H1 (cell line): ENCODE measurements around the gene MTMR10. TPM values are rescaled to one million over a fixed set of nuclear protein-coding genes. Genes with fewer than 3 reads are reported as not detected.

Experiments used
- CTCF ChIA-PET: fragments of 300-600 bp; sonication (Branson Sonifier 250); formaldehyde crosslinking; loops from one replicate; lab custom pipeline; 2021; ENCODE audit not compliant: partially characterized antibody; lab: Charles Lee
- POLR2A ChIA-PET: fragments of 300-600 bp; sonication (Branson Sonifier 250); formaldehyde crosslinking; loops from one replicate; lab custom pipeline; 2021; ENCODE audit warnings: inconsistent platforms; ENCODE audit not compliant: partially characterized antibody; lab: Charles Lee
- DNase-seq, 2 experiments: peaks; one replicate each; pipeline versions ENCODE4 v3.0.0 to v3.0.0-alpha.2; 2010 to 2022; ENCODE audit warnings: low spot score in 2 of 2, low read depth in 1 of 2, mixed read lengths in 1 of 2
- FAIRE-seq: peaks from 2 replicates; lab custom pipeline; 2011; peaks lifted over from hg19 to GRCh38; lab: Jason Lieb, UNC
- H2AFZ ChIP-seq: 2 replicates; pipeline ENCODE4 v1.8.1; 2012; ENCODE audit warnings: low read length, inconsistent platforms
- H2AK5ac ChIP-seq: 2 replicates; pipeline ENCODE4 v1.6.1; 2013; ENCODE audit warnings: low read depth, low read length
- H2BK120ac ChIP-seq: replicated peaks from 2 replicates; pipeline ENCODE3; 2013; ENCODE audit warnings: low read depth, low read length, inconsistent platforms
- H2BK12ac ChIP-seq: 2 replicates; pipeline ENCODE4 v1.6.1; 2013; ENCODE audit warnings: low read depth, low read length
- H2BK15ac ChIP-seq: 2 replicates; pipeline ENCODE4 v1.6.1; 2013; ENCODE audit warnings: low read length
- H2BK20ac ChIP-seq: 2 replicates; pipeline ENCODE4 v1.6.1; 2013; ENCODE audit warnings: low read length
- H2BK5ac ChIP-seq: 2 replicates; pipeline ENCODE4 v1.6.1; 2013; ENCODE audit warnings: low read depth, low read length
- H3K14ac ChIP-seq: 2 replicates; pipeline ENCODE4 v1.6.1; 2013; ENCODE audit warnings: inconsistent platforms; ENCODE audit not compliant: insufficient read length
- H3K18ac ChIP-seq: 2 replicates; pipeline ENCODE4 v1.6.1; 2013; ENCODE audit warnings: low read length; ENCODE audit errors: extremely low read depth
- H3K23ac ChIP-seq: 2 replicates; pipeline ENCODE4 v1.6.1; 2013; ENCODE audit warnings: inconsistent platforms; ENCODE audit not compliant: insufficient read length
- H3K23me2 ChIP-seq: 2 replicates; pipeline ENCODE4 v1.6.1; 2013; ENCODE audit warnings: low read depth, low read length
- H3K27ac ChIP-seq: 2 replicates; pipeline ENCODE4 v1.6.1; 2011; ENCODE audit warnings: low read depth, low read length, inconsistent platforms
- H3K27me3 ChIP-seq, 4 experiments: replicated peaks in 1 of 4; 1 replicate in 1 of 4; 2 replicates in 3 of 4; pipeline versions ENCODE4 v1.6.1 to v1.8.1; 2011 to 2013; ENCODE audit warnings: low read length in 3 of 4, mild to moderate bottlenecking in 3 of 4, inconsistent platforms in 2 of 4, mixed read lengths in 2 of 4, moderate library complexity in 1 of 4; ENCODE audit not compliant: control insufficient read depth in 3 of 4, insufficient read depth in 3 of 4; ENCODE audit errors: extremely low read depth in 1 of 4
- H3K36me3 ChIP-seq, 4 experiments: 2 replicates each; pipeline versions ENCODE4 v1.6.1 to v1.8.1; 2011 to 2013; ENCODE audit warnings: mild to moderate bottlenecking in 4 of 4, low read length in 3 of 4, moderate library complexity in 2 of 4, control low read depth in 1 of 4, inconsistent platforms in 1 of 4; ENCODE audit not compliant: insufficient read depth in 4 of 4, control insufficient read depth in 2 of 4
- H3K4ac ChIP-seq: replicated peaks from 2 replicates; pipeline ENCODE3; 2013; ENCODE audit warnings: low read length, low read depth, mixed read lengths, inconsistent platforms; ENCODE audit not compliant: insufficient read length
- H3K4me1 ChIP-seq, 4 experiments: replicated peaks in 1 of 4; 1 replicate in 1 of 4; 2 replicates in 3 of 4; pipeline versions ENCODE4 v1.6.1 to v1.8.1; 2011 to 2013; ENCODE audit warnings: low read length in 3 of 4, inconsistent platforms in 2 of 4, mixed read lengths in 1 of 4; ENCODE audit not compliant: insufficient read depth in 4 of 4, control insufficient read depth in 3 of 4
- H3K4me2 ChIP-seq, 2 experiments: 2 replicates each; pipeline versions ENCODE4 v1.6.1 to v1.8.1; 2011 to 2013; ENCODE audit warnings: low read depth in 2 of 2, low read length in 2 of 2, control low read depth in 1 of 2, inconsistent platforms in 1 of 2, mild to moderate bottlenecking in 1 of 2; ENCODE audit not compliant: insufficient read depth in 1 of 2
- H3K4me3 ChIP-seq, 4 experiments: fragments of 200-600, 300-600 bp in 1 of 4; sonication (generic), shearing (Covaris generic), sonication (Bioruptor Twin) in 1 of 4; 2 replicates each; pipeline versions ENCODE4 v1.5.1 to v1.8.1; 2011 to 2016; ENCODE audit warnings: low read length in 4 of 4, low read depth in 3 of 4, control low read depth in 2 of 4, inconsistent platforms in 2 of 4, mild to moderate bottlenecking in 2 of 4, mixed read lengths in 1 of 4, moderate library complexity in 1 of 4; ENCODE audit not compliant: insufficient read depth in 2 of 4; ENCODE audit errors: extremely low read depth in 1 of 4
- H3K56ac ChIP-seq: replicated peaks from 2 replicates; pipeline ENCODE3; 2013; ENCODE audit warnings: low read depth, mild to moderate bottlenecking, mixed read lengths, low read length, inconsistent platforms; ENCODE audit not compliant: insufficient read length
- H3K79me1 ChIP-seq: 2 replicates; pipeline ENCODE4 v1.6.1; 2013; ENCODE audit warnings: low read depth, low read length, control low read depth
- H3K79me2 ChIP-seq, 2 experiments: 2 replicates each; pipeline versions ENCODE4 v1.6.1 to v1.8.1; 2012 to 2013; ENCODE audit warnings: low read length in 2 of 2, mild to moderate bottlenecking in 2 of 2, inconsistent platforms in 1 of 2; ENCODE audit not compliant: insufficient read depth in 2 of 2, control insufficient read depth in 1 of 2
- H3K9ac ChIP-seq, 4 experiments: replicated peaks in 1 of 4; 1 replicate in 1 of 4; 2 replicates in 3 of 4; pipeline versions ENCODE4 v1.6.1 to v1.8.1; 2011 to 2013; ENCODE audit warnings: low read depth in 3 of 4, low read length in 3 of 4, control low read depth in 2 of 4, mild to moderate bottlenecking in 2 of 4, moderate library complexity in 2 of 4, inconsistent platforms in 1 of 4; ENCODE audit errors: extremely low read depth in 1 of 4
- H3K9me3 ChIP-seq, 2 experiments: 2 replicates each; pipeline versions ENCODE4 v1.6.1 to v1.8.1; 2012 to 2013; ENCODE audit warnings: mild to moderate bottlenecking in 2 of 2, moderate library complexity in 2 of 2, control low read depth in 1 of 2, inconsistent platforms in 1 of 2, low read depth in 1 of 2, low read length in 1 of 2, mixed read lengths in 1 of 2; ENCODE audit not compliant: insufficient read depth in 2 of 2
- H4K20me1 ChIP-seq, 2 experiments: replicated peaks in 1 of 2; 2 replicates each; pipeline versions ENCODE3 to v1.8.1; 2011 to 2013; ENCODE audit warnings: inconsistent platforms in 2 of 2, low read length in 2 of 2, mild to moderate bottlenecking in 1 of 2; ENCODE audit not compliant: insufficient read depth in 2 of 2, control insufficient read depth in 1 of 2
- H4K5ac ChIP-seq: 2 replicates; pipeline ENCODE4 v1.6.1; 2013; ENCODE audit warnings: low read length, low read depth, mixed read lengths, inconsistent platforms; ENCODE audit not compliant: insufficient read length
- H4K8ac ChIP-seq: 2 replicates; pipeline ENCODE4 v1.8.0; 2013; ENCODE audit warnings: mild to moderate bottlenecking, moderate library complexity, low read length, inconsistent platforms; ENCODE audit not compliant: insufficient read depth; ENCODE audit errors: extremely low read depth
- H4K91ac ChIP-seq: replicated peaks from 2 replicates; pipeline ENCODE3; 2013; ENCODE audit warnings: low read length, mixed read lengths, inconsistent platforms; ENCODE audit not compliant: insufficient read length
- RAD21 ChIP-seq, 2 experiments: IDR thresholded peaks in 1 of 2; conservative IDR thresholded peaks in 1 of 2; 2 replicates each; pipeline ENCODE4 v1.6.1; 2011; ENCODE audit warnings: low read depth in 2 of 2, low read length in 2 of 2, improper control_type of control experiment in 1 of 2, inconsistent platforms in 1 of 2, mild to moderate bottlenecking in 1 of 2, moderate library complexity in 1 of 2
- WGBS, 2 experiments: shearing (Covaris generic) in 1 of 2; methylation state at CpG; one replicate each; pipeline versions ENCODE4 v1.1.6 to v1.1.7; 2013 to 2015; ENCODE audit warnings: low lambda C conversion rate in 2 of 2, mixed read lengths in 2 of 2, inconsistent platforms in 1 of 2, low coverage in 1 of 2, missing lambda C conversion rate in 1 of 2; ENCODE audit not compliant: insufficient replicate concordance in 2 of 2, insufficient coverage in 1 of 2, insufficient read length in 1 of 2; ENCODE audit errors: extremely low coverage in 1 of 2, missing lambda C conversion rate in 1 of 2; 5-methylcytosine and 5-hydroxymethylcytosine counted together
- polyA plus RNA-seq, 7 experiments: library from polyadenylated mRNA; depleted of rRNA in 3 of 7; stranded (reverse) in 5 of 7; unstranded in 2 of 7; fragments of >200 nt in 5 of 7; fragments of 200-250 nt in 2 of 7; gene quantifications; 1 replicate in 5 of 7; 2 replicates in 1 of 7; 4 replicates in 1 of 7; pipeline versions ENCODE4 v1.2.1 to v1.2.3, GENCODE V29; 2011 to 2013; ENCODE audit warnings: missing spikeins in 2 of 7, mixed read lengths in 2 of 7
- total RNA-seq: library from RNA; stranded (reverse); fragmentation: NEBNext Ultra II Directional; extraction: Animal tissue kit (Norgen Biotek cat#: 25700); gene quantifications from 2 replicates; pipeline ENCODE4 v1.2.1, GENCODE V29; 2021
- TF ChIP-seq, protein P1 (sequence below), 3 experiments: IDR thresholded peaks; 1 replicate in 2 of 3; 2 replicates in 1 of 3; pipeline versions ENCODE4 v1.5.1 to v1.6.1; 2011; ENCODE audit warnings: low read length in 3 of 3, mild to moderate bottlenecking in 3 of 3, inconsistent platforms in 2 of 3, low read depth in 1 of 3, moderate library complexity in 1 of 3; ENCODE audit not compliant: insufficient read depth in 1 of 3; ENCODE audit errors: control extremely low read depth in 1 of 3
- TF ChIP-seq, protein P2 (sequence below): IDR thresholded peaks from 2 replicates; pipeline ENCODE4 v1.6.1; 2012; ENCODE audit warnings: inconsistent platforms

Gene MTMR10
- total and polyA plus RNA-seq, 2 of the 8 experiments (the other 6 are each of a cell fraction or from before 2014, with no cell fraction given) = 3.8 to 13.1 TPM

DNA sequence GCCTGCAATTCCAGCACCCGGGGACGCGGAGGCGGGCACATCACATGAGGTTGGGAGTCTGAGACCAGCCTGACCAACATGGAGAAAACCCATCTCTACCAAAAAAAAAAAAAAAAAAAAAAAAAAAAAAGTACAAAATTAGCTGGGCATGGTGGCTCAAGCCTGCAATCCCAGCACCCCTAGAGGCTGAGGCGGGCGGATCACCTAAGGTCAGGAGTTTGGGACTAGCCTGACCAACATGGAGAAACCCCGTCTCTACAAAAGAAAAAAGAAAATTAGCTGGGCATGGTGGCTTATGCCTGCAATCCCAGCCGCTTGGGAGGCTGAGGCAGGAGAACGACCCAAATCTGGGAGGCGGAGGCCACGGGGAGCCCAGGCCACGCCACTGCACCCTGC lies 95.2 kb downstream of the MTMR10 start:
- no peaks in the 10 kb centered on the region for H4K20me1 ChIP-seq
- WGBS, 2 experiments = 87% methylated on average over 11 of the region's 12 CpGs; no CpG with 5 or more reads in 1 of the 2 experiments
- no peaks in the 10 kb centered on the region for H3K36me3 ChIP-seq
- H3K56ac ChIP-seq = no peak overlapping the region
- H2AK5ac ChIP-seq = no peak overlapping the region
- H2BK5ac ChIP-seq = no peak overlapping the region
- H3K9me3 ChIP-seq = no peaks in the 10 kb centered on the region
- no peak overlapping the region for H2BK12ac ChIP-seq
- no peak overlapping the region for H2BK15ac ChIP-seq
- FAIRE-seq (no peak), DNase-seq (no peak)
- peaks cover 0 to 2% (median 0%) of the 10 kb centered on the region in 4 experiments; a peak in 1 of 7 replicates for H3K4me1 ChIP-seq
- no peaks in the 10 kb centered on the region for H3K23me2 ChIP-seq
- H2BK120ac ChIP-seq = no peak overlapping the region
- H2BK20ac ChIP-seq = no peak overlapping the region
- no peak overlapping the region for H3K4me3 ChIP-seq
- H4K8ac ChIP-seq = no peak overlapping the region
- POLR2A ChIA-PET = no interaction called here
- H3K4ac ChIP-seq = no peak overlapping the region
- H3K9ac ChIP-seq = no peak overlapping the region
- H3K4me2 ChIP-seq = no peak overlapping the region
- H4K5ac ChIP-seq = no peak overlapping the region
- H3K14ac ChIP-seq = no peak overlapping the region
- no peak overlapping the region for H2AFZ ChIP-seq
- H3K23ac ChIP-seq = no peak overlapping the region
- no peak overlapping the region for H4K91ac ChIP-seq
- H3K79me2 ChIP-seq = no peaks in the 10 kb centered on the region
- H3K79me1 ChIP-seq = no peaks in the 10 kb centered on the region
- no peak overlapping the region; the same call in 1 of the 2 replicates for H3K18ac ChIP-seq
- no peak overlapping the region for H3K27ac ChIP-seq
- CTCF ChIA-PET = interaction anchor here (0.6 to 1.3 kb wide), 2 partner anchors 13 to 256 kb away, joined by 3 to 4 read pairs; no protein-coding TSS in a partner anchor
- peak in 1 of 2 experiments; percentile 15; a peak in 1 of 4 replicates for TF ChIP-seq RAD21 (IDR thresholded peaks at IDR 0.05 in 1 of 2, conservative IDR thresholded peaks at IDR 0.05 in 1 of 2; ENCODE audit: low read depth in 2 of 2, low read length in 2 of 2)
- TF ChIP-seq, protein P1, sequence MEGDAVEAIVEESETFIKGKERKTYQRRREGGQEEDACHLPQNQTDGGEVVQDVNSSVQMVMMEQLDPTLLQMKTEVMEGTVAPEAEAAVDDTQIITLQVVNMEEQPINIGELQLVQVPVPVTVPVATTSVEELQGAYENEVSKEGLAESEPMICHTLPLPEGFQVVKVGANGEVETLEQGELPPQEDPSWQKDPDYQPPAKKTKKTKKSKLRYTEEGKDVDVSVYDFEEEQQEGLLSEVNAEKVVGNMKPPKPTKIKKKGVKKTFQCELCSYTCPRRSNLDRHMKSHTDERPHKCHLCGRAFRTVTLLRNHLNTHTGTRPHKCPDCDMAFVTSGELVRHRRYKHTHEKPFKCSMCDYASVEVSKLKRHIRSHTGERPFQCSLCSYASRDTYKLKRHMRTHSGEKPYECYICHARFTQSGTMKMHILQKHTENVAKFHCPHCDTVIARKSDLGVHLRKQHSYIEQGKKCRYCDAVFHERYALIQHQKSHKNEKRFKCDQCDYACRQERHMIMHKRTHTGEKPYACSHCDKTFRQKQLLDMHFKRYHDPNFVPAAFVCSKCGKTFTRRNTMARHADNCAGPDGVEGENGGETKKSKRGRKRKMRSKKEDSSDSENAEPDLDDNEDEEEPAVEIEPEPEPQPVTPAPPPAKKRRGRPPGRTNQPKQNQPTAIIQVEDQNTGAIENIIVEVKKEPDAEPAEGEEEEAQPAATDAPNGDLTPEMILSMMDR (IDR thresholded peaks at IDR 0.05; ENCODE audit: control extremely low read depth in 1 of 3, insufficient read depth in 1 of 3, low read depth in 1 of 3, low read length in 3 of 3) = peak in 2 of 3 experiments; percentile 3 to 4; a peak in 1 of 4 replicates
- TF ChIP-seq, protein P2, sequence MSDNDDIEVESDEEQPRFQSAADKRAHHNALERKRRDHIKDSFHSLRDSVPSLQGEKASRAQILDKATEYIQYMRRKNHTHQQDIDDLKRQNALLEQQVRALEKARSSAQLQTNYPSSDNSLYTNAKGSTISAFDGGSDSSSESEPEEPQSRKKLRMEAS = no peak
- no peaks in the 10 kb centered on the region for H3K27me3 ChIP-seq
